Ovary (tissue), 3 donors: ENCODE data around the gene TMEM38B.

ENCODE experiments used
- EP300 ChIP-seq: sonication (generic); formaldehyde crosslinking; IDR thresholded peaks from one replicate; pipeline ENCODE4 v1.6.1; 2017; ENCODE audit warnings: antibody characterized with exemption
- POLR2A ChIP-seq: fragments of 450-650 bp; IDR thresholded peaks from one replicate; pipeline ENCODE4 v1.6.1; 2017; ENCODE audit warnings: antibody characterized with exemption, mild to moderate bottlenecking, moderate library complexity
- TF ChIP-seq, protein P1 (sequence below), 3 donors: fragments of 450-650 bp in 2 of 3; fragments of 200-600 bp in 1 of 3; IDR thresholded peaks; one replicate each; pipeline versions ENCODE4 v1.5.1 to v1.8.0; 2016 to 2022; ENCODE audit warnings: antibody characterized with exemption in 3 of 3, mild to moderate bottlenecking in 1 of 3
- donor health status: DM: no; HTN: no; CAD: no.

GRCh38 chr9:105696219-105696793 lies 2.0 kb downstream of the TMEM38B start:
- TF ChIP-seq, protein P1, sequence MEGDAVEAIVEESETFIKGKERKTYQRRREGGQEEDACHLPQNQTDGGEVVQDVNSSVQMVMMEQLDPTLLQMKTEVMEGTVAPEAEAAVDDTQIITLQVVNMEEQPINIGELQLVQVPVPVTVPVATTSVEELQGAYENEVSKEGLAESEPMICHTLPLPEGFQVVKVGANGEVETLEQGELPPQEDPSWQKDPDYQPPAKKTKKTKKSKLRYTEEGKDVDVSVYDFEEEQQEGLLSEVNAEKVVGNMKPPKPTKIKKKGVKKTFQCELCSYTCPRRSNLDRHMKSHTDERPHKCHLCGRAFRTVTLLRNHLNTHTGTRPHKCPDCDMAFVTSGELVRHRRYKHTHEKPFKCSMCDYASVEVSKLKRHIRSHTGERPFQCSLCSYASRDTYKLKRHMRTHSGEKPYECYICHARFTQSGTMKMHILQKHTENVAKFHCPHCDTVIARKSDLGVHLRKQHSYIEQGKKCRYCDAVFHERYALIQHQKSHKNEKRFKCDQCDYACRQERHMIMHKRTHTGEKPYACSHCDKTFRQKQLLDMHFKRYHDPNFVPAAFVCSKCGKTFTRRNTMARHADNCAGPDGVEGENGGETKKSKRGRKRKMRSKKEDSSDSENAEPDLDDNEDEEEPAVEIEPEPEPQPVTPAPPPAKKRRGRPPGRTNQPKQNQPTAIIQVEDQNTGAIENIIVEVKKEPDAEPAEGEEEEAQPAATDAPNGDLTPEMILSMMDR (IDR thresholded peaks at IDR 0.05), result no peak
- TF ChIP-seq EP300, result no peak
- no peak for TF ChIP-seq POLR2A
